Stimulated activated CD8-positive, alpha-beta memory T cell treated with anti-CD3 and anti-CD28 coated beads, Interleukin-12 subunit alpha, Interleukin-12 subunit beta, amount 100 ng/mL, for 24 hours (primary cell): ENCODE data around the gene TOR1B.

Source experiments
- DNase-seq: peaks from one replicate; pipeline ENCODE4 v3.0.0-alpha.2; 2020; ENCODE audit errors: extremely low read depth

TOR1B gene

DNA sequence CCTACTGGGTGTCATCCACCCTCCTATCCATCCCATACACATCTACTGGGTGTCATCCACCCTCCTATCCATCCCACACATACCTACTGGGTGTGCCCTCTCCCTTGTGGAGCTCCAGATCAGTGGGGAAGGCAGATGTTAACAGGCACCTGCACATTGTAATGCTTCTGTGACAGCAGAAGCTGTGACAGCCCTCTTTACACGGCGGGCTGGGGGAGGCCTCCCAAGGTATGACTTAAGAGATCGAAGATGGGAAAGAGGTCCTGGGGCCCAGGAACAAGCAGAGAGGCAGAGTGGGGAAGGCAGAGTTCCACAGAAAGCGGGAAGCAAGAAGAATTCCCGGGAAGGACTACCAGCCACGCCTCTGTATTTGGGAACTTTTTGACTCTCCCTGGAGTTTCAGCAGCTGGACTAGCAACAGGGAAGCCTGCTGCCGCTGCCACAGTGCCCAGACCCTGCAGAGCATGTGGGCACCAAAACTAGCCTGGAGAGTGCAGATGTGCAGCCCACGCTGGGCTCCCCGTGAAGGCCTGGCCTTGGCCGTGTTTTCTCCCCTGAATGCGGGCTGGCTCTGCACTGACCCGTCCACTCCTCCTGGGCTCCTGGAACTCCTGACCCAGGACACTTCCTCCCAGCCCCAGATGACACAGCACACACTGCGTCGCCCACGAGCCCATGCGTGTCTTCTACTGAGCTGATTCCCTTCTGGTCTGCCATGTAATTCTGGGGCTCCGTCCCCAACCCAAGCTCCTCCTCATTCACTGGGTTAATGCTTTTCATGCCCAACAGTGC, 11.6 kb downstream of the TOR1B start:
- DNase-seq: no peak

DNA sequence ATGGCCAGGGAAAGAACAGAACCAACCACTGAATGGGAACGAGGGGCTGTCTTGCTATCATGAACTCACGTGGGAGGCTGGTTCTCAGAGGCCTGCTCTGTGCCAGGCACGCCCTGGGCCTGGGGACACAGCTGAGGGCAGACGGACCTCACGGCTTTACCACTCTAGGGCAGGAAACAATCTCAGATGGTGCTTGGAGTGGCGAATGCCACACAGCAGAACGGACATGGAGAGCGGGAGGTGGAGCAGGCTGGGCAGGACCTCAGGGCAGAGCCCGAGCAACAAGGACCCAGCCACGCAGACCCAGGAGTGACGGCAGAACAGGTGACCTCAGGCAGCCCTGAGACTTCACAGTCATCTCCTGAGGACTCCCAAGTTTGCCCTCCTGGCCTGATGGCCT, 12.3 kb downstream of the TOR1B start:
- no peak for DNase-seq

GRCh38 chr9:129816501-129817435, 13.8 kb downstream of the TOR1B start:
- DNase-seq: no peak

DNA sequence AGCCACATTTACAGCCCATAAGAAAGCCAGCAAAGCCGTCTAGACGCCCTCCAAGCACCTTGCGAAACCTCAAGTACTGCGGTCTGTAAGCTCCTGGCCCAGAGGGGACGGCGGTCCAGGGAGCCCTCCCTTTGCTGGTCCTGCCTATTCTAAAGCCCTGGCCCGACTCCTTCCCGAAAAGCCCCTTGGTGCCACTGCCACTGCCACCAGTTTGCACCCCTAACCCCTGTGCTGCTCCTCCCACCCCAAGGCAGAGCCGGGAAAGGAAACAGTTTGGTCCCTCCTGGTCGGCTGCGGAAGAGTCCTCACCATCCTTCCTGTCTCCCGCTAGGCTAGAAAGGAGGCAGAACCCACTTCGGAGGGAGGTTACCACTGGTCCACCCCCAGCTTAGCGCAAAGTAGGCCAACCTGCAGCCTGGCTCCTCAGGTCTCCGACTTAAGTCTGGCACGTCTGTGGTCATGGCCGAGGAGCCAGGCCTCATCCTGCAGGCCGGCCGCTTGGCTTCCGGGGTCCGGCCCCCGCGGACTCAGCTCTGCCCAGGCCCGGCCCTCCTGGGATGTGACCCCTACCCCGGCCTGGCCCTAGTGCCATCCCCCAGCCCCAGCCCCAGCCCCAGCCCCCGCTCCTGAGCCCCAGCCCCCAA, 20.0 kb downstream of the TOR1B start:
- no peak for DNase-seq

- DNase-seq: no peak
These were observed 20.6 kb downstream of the TOR1B start for GRCh38 chr9:129823542-129823934.

- DNase-seq: peak; percentile 81
These were observed 21.1 kb downstream of the TOR1B start, which contains the start of gene TOR1A for GRCh38 chr9:129823935-129824601. Gene TOR1A, minus strand, starts transcription at chr9:129824136. Its CDS starts 51 bp downstream, at chr9:129824085.

GRCh38 chr9:129826344-129826743, 23.4 kb downstream of the TOR1B start:
- no peak for DNase-seq

GRCh38 chr9:129826759-129827158, 23.8 kb downstream of the TOR1B start:
- DNase-seq: no peak

- DNase-seq: no peak
These were observed 25.1 kb downstream of the TOR1B start for GRCh38 chr9:129828051-129828450.

DNA sequence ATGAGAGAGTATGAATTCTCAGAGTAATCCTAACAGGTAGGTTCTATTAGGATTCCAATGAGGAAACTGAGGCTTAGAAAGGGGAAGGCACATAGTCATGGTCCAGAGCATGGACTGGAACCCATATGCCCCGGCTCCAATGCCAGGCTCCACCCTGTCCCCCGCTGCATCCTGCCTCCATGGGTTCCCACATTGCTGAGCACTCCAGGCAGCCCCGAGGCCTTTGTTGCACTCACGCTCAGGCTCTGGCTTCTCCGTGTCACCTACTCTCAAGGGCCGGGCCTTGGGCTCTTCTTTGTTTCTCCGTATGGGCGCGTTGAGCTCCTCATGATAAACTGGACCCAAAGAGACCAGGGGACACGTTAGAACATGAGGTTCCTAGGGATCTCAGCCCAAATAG, 26.0 kb downstream of the TOR1B start:
- DNase-seq: no peak

- DNase-seq: no peak
These were observed 30.0 kb downstream of the TOR1B start for GRCh38 chr9:129832982-129833381.

DNA sequence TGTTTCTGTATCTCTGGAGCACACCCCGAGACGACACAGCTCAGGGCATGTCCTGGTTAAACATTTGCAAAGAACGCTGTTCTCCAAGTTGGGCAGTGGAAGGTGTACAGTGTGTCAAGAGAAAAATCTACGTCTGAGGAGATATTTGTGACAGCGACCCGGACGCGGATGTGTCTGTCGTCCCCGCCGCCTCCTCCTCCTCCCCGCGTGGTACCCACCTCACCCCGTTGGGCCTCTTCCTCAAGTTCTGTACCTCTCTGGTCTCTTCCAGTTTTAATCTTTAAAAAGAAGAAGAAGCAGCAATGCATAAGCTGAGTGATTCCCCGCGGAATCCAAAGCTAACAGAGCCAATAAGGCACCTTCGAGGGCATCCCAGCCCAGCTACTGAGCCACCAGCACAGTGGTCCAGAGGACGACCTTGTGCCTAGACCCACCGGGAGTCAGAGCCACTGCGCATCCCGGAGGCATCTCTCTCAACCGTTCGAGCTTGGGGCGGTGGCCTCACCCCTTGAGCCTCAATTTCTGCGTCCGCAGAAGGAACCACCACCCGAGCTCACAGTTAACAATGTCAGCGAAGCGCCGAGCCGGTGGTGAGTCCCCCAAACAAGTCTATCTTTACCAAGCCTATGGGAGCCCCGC, 31.6 kb downstream of the TOR1B start:
- no peak for DNase-seq

DNA sequence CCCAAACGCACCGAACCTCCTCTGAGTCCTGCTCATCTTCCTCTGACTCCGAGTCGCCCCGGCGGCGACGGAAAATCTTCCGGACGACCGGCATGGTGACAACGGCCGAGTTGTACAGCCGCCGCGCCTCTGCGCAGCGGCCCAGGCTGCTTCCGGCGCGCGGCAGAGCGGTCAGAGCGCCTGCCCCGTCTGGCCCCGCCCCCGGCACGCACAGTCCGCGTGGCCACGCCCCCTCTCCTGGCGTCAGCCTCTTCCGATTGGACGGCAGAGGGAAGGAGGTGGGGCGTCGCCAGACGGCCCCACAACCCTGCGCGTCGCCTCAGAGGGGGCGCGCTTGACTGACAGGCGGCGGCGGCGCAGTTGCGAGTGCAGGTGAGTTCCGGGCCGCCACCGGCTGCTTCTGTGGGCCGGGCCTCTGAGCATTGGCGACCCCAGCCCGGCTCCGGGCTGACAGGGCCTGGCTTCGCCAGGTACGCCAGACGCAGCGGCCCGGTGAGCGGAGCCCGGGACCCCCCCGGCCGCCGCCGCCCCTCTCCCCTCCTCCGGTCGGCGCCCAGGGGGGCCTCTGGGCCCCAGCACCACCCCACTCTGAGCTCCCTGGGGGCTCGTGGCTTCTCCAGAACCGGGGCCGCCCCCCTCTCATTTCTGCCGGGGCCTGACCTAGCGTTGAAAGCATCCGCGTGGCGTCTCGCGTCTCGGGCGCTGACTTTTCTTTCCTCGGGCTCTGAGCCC, 32.3 kb downstream of the TOR1B start, which contains the start of the genes C9orf78 and USP20:
TSS of gene C9orf78 (minus strand) at position 148 of the 732 bp plus-strand sequence. CDS start at position 94, 54 bp downstream.
TSS of gene USP20 (plus strand) at position 331 of the 732 bp plus-strand sequence. CDS start 17,098 bp downstream, outside the sequence.
- DNase-seq: peak; percentile 93

DNA sequence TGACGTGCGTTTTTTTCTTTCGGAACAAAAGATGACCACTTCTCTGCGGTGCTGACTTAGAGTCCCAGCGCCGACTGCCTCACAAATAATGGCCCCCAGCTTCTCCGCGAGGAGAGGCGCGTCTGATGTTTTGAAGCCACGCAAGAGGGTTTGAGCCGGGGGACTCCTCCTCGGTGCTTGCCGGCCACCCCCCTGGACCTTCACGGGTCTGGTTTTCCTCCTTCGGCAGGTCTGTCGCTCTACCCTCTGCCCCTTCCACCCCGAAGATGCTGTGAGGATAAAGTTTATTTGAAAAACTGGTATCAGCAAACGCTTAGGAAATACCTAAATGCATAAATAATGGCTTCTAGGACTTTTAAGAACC, 32.9 kb downstream of the TOR1B start:
- DNase-seq: no peak

- DNase-seq: no peak
These were observed 33.5 kb downstream of the TOR1B start for GRCh38 chr9:129836311-129837007.

GRCh38 chr9:129838707-129839259, 35.8 kb downstream of the TOR1B start:
- no peak for DNase-seq

- no peak for DNase-seq
These were observed 36.5 kb downstream of the TOR1B start for GRCh38 chr9:129839324-129840023.

- DNase-seq: no peak
These were observed 37.0 kb downstream of the TOR1B start for GRCh38 chr9:129840034-129840433.

DNA sequence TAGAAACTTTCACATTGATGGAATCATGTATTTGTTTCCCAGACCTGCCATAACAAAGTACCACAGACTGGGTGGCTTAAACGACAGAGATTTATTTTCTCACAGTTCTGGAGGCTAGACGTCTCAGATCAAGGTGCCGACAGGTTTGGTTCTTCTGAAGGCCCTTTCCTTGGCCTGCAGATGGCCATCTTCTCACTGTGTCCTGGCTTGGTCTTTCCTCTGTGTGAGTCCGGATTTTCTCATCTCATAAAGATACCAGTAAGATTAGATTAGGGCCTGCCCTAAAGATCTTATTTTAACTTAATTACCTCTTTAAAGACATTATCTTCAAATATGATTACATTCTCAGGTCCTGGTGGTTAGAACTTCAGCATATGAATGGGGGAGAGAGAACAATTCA, 38.1 kb downstream of the TOR1B start:
- DNase-seq: no peak
